ELR (cell line): ENCODE data around the gene FBLN1.
A peak's percentile ranks its signal among the peaks of the same experiment; 100 is the strongest.

Experiments
- DNase-seq: peaks from one replicate; pipeline ENCODE4 v3.0.0-alpha.2; 2015; ENCODE audit warnings: low read depth

Gene FBLN1

DNA sequence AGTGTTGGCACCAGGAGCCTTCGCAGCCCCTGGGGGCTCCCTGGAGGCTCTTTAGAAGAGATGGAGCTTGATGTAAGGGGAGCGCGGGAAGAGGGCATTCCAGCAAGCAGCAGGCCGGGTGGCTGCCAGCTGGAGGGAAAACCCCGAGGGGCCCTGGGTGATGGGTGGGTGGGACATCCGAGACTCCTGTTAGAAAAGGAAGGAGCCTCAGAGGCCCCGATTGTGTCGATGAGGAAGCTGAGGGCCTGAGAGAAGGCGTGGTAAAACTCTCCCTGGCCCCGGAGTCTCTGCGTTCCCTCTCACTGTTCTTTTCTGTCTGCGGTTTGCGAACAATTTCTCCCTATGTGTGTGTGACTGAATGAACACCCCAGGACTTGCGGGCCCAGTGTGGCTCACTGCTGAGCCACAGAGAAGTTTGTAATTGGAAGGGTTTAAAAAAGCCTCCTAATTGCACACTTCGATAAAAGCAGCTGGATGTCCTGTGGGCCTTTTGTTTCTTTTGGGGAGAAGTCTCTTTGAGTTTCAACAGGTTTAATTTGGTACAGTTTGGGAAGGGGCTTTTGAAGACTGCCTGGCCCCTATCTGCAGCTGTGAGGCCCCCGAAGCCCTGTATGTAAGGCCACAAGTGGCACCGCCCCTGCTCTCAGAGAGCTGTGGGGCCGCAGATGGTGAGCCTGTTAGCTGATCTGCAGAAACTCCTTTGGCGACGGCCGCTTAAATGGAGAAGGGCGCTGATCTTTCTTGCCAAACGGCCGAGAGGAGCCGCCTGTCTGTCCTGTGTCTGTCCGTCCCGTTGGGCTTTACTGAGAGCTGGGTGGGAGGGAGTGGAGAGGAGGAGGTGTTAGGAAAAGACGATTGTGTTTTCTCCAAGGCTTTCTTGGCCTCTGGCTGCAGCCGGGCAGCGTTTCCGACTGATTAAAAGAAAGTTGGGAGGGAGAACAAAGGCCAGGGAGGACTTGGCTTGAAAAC lies 2.0 kb downstream of the FBLN1 start:
- DNase-seq = peak; percentile 46

DNA sequence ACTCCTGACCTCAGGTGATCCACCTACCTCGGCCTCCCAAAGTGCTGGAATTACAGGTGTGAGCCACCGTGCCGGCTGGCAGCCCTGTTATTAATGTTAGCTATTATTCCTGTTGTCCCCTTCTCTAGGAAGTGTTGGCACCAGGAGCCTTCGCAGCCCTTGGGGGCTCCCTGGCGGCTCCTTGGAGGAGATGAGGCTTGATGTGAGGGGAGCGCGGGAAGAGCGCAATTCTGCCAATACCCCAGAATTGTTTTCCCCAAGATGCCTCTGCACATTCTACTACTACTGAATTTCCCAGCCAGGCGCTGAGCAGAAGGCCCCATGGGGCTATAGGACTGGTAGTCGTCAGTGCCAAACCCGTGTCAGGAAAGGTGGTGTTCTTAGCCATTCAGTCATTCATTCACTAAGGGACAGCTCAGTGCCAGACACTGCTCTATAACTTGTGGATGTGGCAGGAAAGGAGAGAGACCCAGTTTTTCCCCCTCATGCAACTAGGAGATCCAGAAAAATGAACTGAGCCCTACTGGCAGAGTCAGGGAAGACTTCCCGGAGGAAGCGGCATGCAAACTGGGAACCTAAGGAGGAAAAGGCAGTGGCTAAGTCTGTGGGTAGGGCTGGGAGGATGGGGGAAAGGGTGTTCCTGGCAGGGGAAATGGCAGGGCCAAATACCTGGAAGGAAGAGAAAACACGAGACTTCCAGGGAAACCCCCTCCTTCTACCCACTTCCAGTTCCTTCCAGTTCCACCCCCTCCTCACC lies 3.5 kb downstream of the FBLN1 start:
- DNase-seq = no peak

DNA sequence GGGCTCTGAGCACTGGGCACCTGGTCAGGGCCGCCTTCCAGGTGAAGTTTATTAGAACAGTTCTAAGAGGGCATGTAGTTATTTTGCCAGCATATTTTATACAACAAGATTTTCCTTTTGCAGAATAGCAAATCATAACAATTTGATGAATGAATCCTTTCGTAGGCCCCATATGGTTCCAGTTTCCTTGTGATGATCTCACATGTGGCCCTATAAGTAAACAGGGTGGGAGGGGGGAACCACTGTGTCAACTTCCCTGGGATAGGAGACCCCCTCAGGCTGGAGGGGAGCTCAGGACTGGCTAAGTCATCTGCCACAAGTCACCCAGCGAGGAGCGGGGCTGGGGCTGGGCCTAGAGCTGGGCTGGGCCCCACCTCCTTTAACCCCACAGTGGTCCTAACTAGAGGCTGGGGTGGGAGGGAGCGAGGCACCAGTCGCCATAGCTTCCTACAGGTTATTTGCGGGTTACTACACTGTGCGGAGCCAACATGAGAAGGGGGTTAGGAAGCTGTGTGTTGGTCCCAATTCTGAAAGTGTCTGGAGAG lies 4.2 kb downstream of the FBLN1 start:
- no peak for DNase-seq

DNA sequence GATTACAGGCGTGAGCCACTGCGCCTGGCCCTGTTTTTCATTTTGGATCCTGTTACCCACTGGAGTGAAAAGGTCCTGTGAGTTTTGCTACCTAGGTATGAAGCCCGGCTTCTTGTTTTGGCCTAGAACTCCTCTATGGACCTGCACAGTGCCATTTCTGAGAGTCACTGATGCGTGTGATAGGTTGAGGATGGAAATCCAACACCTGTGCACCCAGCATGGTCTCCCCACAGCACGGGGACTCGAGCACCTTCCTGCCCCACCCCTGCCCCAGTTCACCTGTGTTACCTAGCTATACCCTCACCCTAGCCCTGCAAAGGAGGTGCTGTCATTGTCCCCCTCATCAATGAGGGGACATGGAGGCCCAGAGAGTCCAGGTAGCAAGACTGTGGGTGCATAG lies 5.1 kb downstream of the FBLN1 start:
- DNase-seq = no peak

DNA sequence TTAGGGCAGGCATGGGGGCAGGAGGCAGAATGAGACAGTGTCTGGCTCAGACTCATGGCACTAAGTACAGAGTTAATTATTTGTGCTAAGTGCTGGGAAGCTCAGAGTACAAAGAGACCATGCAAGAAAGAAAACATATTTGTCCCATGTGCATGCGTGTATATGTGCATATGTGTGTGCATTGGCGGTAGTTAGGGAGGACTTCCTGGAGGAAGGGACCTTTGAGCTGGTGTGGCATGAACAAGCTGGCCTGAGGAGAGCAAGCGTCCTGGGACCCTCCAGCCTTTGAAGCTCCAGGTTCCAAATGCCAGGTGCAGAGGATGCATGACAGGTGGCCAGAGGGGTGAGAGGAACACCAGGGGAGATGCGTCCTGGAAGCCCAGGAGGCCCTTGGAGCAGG lies 6.1 kb downstream of the FBLN1 start:
- no peak for DNase-seq

DNA sequence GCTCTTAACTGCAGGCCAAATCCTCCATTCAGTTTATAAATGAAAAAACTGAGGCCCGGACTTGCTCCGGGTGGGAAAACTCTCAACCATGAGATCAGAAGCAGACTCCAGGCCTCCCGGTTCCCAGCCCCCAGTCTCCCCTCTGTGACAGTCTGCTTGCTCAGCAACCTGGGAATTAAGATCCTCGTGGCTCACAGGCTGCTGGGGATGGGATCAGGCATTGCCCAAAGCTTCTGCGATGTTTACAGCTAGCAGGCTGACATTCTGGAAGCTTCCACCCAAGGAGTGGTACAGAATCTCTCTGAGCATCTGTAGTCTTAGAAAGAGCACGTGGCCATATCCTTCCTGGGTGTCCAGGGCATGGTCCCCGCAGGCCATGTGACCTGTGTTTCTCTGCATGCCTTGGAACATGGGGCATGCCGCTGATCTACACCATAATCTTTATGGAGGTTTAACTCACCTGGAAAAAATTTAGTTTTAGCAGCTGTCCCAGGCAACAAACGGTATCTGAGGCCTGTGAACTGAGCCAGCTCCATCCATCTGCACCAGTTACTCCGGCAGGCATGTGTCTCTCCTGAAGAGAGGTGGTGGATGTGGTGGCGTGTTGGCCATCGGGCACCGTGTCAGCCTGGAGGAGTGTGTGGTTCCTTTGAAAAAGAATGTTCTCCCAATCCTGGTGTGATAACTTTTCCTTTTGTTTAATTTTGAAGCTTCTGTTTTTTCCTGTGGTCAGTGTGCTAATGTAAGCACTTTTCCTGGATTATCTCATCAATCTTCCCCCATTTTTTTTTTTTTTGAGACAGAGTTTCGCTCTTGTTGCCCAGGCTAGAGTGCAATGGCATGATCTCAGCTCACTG lies 7.9 kb downstream of the FBLN1 start:
- DNase-seq = no peak

DNA sequence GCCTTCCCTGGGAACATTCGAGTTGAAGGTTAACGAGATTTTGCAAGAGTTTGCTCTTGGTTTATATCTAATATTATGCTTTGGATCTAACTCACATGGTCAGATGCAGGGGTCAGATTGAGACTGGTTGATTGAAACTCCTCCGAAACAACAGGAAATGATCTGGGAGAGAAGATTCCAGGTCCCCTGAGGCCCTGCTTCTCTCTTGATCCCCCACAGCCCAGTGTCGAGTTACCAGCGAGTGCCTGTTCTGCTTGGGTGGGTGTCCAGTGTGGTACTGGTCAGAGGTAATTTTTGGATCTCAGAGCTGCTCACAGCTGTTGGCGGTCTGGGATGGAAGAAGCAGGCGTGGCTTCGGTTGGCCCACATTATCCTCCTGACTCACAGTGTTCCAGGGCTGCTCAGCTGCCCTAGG lies 9.2 kb downstream of the FBLN1 start:
- peak; percentile 33 for DNase-seq

DNA sequence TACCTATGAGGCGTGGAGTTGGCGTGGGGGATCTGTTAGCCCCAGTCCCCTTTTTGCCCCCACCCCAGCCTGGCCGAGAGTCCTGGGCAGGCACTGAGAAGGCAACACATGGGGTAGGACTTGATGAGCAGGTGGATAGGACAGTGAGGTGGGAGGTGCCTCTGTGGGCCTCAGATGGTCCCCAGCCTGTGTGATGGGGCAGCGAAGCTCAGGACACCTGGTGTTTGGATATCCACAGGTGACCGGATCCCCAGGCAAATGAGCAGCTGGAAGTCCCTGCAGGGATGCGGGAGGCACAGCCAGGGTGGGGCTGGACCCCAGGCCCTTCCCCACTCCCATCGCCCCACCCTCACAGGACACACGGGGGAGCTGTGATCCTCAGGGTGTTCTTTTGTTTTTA lies 9.7 kb downstream of the FBLN1 start:
- DNase-seq = no peak

DNA sequence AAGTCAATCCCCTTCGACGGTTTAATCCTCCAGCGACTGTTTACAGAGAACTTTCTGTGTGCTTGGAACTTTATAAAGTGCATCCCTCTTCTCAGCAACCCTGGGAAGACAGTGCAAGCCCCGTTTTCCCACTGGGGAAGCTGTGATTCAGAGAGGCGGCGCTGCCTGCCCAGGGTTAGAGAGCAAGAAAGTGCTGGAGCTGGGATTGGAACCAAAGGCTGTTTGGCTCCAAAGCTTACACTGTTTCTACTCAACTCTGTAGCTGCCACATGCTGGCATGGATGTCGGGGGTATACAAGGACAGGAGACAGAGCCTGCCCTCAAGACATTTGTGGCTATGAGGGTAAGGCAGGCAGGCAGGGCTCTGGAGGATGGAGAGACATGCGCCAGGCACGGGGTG lies 13.0 kb downstream of the FBLN1 start:
- DNase-seq = no peak

DNA sequence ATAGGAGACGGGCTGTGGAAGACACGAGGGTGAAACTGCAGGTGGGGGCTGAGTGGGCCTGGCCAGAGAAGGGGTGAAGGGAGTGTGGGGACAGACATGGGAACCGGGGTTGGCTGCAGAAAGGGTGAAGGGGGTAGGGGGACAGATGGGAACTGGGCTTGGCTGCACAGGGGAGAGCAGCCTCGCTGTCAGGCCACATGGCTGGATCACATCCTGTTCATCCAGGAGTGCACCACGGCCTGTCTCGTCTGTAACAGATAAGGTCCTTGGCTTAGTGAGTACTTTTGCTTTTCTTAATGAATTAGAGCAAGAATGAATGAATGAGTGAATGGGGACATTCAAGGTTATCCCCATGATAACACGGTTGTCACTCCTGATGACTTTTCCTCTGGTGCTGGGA lies 13.5 kb downstream of the FBLN1 start:
- no peak for DNase-seq

DNA sequence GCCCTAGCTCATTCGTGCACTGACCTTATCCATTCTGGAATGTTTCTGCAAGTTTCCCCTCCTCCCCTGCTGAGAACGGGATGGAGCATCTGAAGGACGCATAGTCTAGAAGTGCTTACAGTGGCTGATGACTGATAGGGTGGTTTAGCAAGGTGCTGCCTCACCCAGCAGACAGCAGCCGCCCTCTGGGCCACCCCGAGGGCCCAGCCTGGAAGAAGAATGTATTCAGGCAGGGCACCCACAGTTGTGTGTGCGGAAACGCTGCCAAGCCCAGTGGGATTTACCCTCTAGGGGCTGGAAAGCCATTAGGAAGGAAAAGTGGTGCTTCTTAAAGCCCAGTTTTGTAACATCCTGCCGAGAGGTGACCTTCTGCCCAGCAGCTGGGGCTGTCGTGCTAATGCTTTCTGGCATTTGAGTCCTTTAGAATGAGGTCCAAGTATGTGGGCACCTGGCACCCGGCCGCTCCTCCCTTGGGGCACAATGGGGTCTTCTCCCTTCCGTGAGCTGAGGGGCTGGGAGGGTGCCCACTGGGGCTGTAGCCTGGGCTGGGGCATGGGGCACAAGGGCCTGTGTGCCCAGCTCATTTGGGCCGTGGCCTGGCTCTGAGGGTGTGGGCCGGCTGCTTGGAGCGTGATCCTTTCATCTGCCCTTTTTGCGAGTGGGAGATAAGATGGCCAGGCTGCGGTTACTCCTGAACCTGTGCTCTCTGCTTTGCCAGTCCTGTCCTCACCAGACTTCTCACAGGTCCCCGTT lies 14.4 kb downstream of the FBLN1 start:
- no peak for DNase-seq

DNA sequence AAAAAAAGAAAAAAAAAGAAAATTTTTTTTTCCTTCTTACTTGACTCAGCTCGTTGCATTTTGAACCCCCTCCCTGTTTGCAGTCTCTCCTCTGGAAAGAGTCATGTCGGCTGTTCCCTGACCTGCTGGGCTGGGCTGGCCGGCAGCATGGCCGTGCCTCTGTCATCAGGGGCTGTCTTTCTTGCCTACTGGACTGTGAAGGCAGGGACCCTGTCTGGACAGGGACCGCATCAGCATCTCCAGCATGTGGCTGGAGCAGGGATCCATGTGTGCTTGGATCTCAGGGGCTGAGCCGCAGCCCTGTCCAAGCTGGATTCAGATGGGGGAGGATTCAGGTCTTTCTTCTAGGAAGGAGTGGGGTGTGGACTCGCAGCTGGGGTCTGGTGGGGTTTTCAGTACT lies 15.5 kb downstream of the FBLN1 start:
- no peak for DNase-seq

DNA sequence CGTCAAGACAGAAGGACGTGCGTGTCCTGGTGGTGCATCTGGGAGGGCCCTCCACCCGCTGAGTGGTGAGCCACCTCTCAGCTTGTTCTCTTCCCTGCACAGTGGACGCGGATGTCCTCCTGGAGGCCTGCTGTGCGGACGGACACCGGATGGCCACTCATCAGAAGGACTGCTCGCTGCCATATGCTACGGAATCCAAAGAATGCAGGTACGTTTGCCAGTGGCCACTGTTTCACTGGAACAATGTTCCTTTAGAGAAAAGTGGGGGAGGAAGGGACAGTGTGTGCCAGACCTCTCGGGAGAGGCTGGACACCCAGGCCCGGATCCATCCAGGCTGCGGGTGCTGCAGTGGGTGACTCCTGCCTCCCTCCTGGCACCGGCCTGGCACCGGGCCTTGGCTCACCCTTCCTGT lies 15.9 kb downstream of the FBLN1 start:
- no peak for DNase-seq

DNA sequence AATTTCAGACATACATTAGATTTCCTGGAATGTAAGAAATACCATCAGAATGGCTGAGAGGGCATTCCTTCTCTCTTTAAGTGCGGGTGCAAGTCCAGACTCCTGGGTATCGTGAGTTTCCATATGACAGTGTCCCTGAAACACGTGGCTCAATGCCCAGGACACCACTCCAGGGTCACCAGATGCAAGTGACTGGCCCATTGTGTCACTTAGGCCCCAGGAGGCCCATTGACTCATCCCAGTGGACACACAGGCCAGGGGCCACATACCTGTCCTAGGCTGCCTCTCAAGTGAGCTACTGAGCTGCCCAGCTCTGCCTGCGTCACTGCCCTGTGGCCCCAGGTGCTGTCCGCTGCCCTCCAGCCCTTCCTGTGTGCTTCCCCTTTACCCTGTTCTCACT lies 18.5 kb downstream of the FBLN1 start:
- DNase-seq = no peak

DNA sequence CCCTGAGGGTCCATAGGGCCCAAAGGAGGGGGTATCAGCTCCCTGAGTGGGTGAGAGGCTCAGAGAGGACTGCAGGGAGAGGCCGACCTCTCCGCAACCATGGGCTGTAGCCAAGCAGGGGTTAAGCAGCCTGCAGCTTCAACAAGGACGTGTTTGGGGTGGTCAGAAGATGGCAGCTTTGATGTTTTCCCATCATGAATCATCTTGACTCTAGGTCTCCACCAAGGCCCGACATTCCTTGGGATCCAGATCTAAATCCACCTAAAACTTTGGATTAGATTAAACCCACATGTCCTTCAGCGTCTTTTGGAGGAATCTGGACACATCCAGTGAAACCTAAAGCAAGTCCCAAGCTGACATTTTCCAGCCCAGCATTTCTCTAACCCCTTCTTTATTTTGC lies 19.8 kb downstream of the FBLN1 start:
- DNase-seq = no peak

DNA sequence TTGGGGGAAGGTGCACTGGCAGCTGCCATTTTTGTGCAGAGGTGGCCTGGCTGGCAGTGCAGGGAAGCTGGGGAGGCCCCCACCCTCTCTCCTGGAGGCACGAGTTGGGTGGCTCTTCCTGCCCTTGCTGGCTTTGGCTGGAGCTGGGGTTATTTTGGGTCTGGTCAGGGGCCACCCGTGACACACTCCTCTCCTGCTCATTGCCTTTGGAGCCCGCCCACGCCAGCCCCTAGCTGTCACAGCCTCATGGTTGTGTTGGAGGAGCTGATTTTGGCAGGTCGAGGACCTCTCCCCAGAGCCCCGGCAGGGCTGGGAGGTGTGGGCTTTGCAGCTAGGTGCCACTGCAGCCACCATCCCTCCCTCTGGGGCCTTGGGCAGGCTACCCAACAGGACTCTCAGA lies 21.5 kb downstream of the FBLN1 start:
- DNase-seq = no peak

DNA sequence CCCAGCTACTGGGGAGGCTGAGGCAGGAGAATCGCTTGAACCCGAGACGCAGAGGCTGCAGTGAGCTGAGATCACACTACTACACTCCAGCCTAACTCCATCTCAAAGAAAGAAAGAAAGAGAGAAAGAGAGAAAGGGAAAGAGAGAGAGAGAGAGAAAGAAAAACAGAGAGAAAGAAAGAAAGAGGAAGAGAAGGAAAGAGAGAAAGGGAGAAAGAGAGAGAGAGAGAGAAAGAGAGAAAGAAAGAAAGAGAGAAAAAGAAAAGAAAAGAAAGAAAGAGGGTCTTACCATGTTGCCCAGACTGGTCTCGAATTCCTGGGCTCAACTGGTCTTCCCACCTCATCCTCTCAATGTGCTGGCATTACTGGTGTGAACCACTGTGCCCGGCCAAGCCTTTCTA lies 22.3 kb downstream of the FBLN1 start:
- no peak for DNase-seq

DNA sequence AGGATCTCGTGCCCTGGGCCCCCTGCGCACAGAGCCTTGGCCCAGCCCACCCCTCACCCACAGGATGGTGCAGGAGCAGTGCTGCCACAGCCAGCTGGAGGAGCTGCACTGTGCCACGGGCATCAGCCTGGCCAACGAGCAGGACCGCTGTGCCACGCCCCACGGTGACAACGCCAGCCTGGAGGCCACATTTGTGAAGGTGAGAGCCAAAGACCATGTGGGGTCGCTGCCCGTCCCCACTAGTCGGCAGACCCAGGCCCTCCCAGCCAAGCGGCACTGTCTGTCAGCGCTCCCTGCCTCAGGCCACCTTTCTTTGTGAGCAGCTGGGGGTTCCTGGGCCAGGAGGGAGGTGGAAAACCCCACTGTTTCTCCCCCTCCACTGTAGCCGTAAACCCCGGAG lies 22.8 kb downstream of the FBLN1 start:
- no peak for DNase-seq

DNA sequence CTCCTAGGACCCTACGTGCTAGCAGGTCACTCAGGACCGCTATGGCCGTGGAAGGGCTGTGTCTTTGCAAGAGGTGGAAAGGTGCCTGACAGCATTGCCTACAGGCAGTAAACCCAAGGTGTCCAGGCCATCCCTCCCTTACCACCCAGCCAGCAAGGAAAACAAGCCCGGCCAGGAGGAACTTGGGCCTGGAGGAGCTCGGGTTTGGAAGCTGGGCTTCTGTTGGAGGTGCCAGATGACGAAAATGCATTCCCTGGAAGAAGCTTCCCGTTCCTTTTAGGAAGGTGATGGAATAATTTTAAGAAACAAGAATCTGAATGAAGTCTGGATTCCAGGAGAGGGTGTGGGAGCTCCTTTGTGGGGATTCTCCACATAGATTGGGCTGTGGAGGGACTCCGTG lies 23.6 kb downstream of the FBLN1 start:
- no peak for DNase-seq

DNA sequence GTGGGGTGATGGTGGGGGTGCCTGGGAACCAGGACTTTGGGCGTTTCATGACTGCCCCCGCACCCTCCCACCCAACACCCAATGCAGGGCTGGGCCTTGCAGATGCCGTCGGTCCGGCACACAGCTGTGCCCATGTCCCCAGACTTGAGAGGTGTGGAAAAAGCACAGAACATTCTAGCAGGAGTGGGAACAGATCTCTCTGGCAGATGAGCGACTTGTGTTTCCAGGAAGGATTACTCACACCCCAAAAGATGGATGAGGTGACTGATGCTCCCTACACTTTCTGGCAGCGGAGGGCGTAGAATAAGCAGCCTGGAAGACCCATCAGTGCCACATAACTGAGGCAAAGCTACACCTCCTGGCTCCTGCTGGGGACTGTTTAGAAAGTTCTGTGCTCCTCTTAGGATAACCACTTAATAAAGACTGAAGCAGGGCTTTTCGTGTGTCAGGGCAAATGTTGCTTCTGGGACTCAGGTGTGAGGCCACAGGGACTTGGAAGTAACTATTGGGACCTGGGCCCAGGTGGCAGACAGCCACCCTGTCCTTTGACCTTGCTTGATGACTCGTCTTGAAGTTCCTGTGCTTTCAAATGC lies 24.2 kb downstream of the FBLN1 start:
- DNase-seq = no peak

DNA sequence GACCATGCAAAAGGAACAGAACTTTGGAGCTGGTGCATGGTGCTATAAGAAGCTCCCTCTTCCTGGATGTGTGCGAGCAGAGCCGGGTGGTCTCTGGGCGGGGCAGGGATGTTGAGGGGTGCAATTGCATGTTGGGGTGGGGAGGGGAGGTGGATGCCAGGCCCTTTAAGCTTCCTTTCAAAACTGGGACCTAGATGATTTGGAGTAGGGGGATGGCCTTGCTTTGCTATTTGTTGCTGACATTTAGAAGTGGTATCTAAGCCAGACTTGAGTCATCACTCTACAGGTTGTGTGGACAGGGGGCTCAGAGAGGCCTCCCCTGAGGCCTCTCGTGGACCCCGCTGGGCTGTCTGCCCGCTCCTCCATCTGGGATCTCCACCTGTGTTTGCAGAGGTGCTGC lies 24.8 kb downstream of the FBLN1 start:
- no peak for DNase-seq
